Activated T-cell treated with anti-CD3 and anti-CD28 coated beads, Interleukin-2, amount 50 U/mL, for 4 hours (primary cell): ENCODE data around the gene CIT. TPM values are rescaled to one million over a fixed set of nuclear protein-coding genes. Genes with fewer than 3 reads are reported as not detected.
"Not testable (repeated sequence)": the region's sequence is repeated elsewhere in the genome, so short reads cannot be mapped to it uniquely, and the experiment has no call there.

ENCODE experiments used
- ATAC-seq, 2 donors: fragments of 200-7000 bp; cut with Tn5 transposase; one replicate each; pipeline ENCODE4 v1.10.0; 2021
- DNase-seq: peaks from one replicate; pipeline ENCODE4 v3.0.0-alpha.2; 2020
- H3K27me3 Mint-ChIP-seq: one replicate; pipeline ENCODE4 v1.8.0; 2021; ENCODE audit warnings: low read depth, mixed read lengths
- H3K36me3 Mint-ChIP-seq: one replicate; pipeline ENCODE4 v1.8.0; 2022; ENCODE audit warnings: mixed read lengths; ENCODE audit not compliant: insufficient read depth
- H3K4me1 Mint-ChIP-seq: one replicate; pipeline ENCODE4 v1.8.0; 2021; ENCODE audit warnings: low read depth, mixed read lengths
- H3K4me3 Mint-ChIP-seq: one replicate; pipeline ENCODE4 v1.8.0; 2021; ENCODE audit warnings: mild to moderate bottlenecking, moderate library complexity, mixed read lengths
- H3K9me3 Mint-ChIP-seq: one replicate; pipeline ENCODE4 v1.8.0; 2021; ENCODE audit warnings: mixed read lengths
- total RNA-seq, 3 donors: library from RNA; stranded (reverse); gene quantifications; one replicate each; pipeline ENCODE4 v1.2.1, GENCODE V29; 2021

CIT gene
- 1 to 10 TPM; 5.2 to 8.9 (median 5.3) TPM for total RNA-seq

DNA sequence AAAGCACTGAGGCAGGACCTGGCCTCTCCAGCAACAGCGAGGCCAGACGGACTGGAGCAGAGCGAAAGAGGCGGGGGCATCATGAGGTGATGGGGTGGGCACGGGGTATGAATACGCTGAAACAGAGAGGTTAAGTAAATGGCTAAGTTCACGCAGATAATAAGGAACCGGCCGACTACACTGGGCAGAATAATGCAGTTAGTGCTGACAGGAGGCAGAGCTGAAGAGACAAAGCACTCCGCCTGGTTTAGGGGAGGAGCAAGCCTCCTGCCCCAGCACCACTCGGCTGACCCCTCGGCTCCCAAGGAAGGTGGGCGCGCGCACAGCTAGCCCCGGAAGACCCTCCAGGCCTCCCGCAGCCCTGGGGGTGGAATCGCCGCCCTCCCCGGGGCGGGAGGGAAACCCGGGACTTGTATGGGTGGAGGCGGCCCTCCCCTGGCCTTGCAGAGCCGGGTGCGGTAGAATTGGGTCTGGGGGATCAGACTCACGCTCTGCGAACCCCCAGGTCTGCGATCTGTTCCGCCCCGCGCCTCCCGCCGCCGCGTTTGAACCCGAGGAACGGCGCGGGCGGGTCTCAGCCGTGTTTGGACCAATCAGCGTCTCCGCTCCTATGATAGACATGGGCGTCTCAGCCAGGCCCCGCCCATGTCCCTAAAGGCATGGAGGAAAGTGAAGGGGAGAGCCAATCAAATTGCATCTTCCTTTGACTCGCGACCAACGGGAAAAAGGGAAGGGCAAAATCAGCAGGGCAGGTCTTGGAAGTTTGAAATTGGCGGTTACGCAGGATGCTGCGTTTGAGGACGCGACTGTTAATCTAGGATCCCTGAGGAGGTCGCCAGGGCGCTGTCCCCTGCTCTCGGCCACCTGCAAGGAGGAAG is at the start of gene CIT:
Gene CIT (minus strand): TSS at position 560 of the 878 bp plus-strand sequence. CDS start 1,152 bp downstream, outside the sequence.
- H3K9me3 Mint-ChIP-seq: no peaks in the 10 kb centered on the region
- ATAC-seq: peak; percentile 100
- H3K4me3 Mint-ChIP-seq: peak within 1 kb of the TSS; percentile 87
- no peaks in the 10 kb centered on the region for H3K36me3 Mint-ChIP-seq
- peaks cover 2% of the 10 kb centered on the region for H3K27me3 Mint-ChIP-seq
- peaks cover 15% of the 10 kb centered on the region for H3K4me1 Mint-ChIP-seq
- DNase-seq: peak; percentile 80

DNA sequence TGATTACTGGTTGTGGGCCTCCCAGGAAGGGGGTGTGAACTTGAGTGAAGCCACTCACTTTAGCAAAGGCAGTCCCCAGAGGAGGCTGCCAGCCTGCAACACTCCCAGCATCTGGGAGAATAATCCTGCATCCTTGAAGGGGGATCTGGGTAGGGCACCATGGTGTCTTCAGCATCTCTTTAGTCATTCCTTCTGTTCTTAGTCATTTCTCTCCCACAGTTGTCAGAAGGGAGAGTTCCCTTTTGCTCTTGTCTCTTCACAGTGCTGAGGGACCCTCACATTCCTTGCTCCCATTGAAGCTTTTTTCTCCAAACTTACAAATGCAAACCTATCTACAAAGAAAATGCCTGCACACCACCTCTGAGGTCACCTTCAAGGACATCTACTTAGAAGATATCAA is 48.1 kb upstream of the CIT start:
- H3K27me3 Mint-ChIP-seq: peaks cover 5% of the 10 kb centered on the region
- H3K36me3 Mint-ChIP-seq: no peaks in the 10 kb centered on the region
- no peak for ATAC-seq
- H3K4me3 Mint-ChIP-seq: no peak overlapping the region
- H3K9me3 Mint-ChIP-seq: no peaks in the 10 kb centered on the region
- DNase-seq: no peak
- no peaks in the 10 kb centered on the region for H3K4me1 Mint-ChIP-seq

DNA sequence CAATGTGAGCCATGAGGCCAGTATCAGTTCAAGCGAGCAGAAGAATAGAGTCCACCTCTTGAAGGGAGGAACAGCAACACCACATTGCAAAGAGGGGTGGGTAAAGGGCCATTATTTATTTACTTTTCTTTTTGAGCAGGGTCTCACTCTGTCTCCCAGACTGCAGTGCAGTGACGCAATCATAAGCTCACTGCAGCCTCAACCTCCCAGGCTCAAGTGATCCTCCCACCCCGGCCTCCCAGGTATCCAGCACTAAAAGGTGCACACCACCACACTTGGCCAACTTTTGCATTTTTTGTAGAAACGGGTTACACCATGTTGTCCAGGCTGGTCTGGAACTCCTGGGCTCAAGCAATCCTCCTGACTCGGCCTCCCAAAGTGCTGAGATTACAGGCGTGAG is 42.9 kb upstream of the CIT start:
- no peaks in the 10 kb centered on the region for H3K36me3 Mint-ChIP-seq
- H3K27me3 Mint-ChIP-seq: peaks cover 12% of the 10 kb centered on the region
- H3K4me3 Mint-ChIP-seq: no peak overlapping the region
- ATAC-seq (no peak), DNase-seq (no peak)
- H3K4me1 Mint-ChIP-seq: no peaks in the 10 kb centered on the region
- no peaks in the 10 kb centered on the region for H3K9me3 Mint-ChIP-seq

DNA sequence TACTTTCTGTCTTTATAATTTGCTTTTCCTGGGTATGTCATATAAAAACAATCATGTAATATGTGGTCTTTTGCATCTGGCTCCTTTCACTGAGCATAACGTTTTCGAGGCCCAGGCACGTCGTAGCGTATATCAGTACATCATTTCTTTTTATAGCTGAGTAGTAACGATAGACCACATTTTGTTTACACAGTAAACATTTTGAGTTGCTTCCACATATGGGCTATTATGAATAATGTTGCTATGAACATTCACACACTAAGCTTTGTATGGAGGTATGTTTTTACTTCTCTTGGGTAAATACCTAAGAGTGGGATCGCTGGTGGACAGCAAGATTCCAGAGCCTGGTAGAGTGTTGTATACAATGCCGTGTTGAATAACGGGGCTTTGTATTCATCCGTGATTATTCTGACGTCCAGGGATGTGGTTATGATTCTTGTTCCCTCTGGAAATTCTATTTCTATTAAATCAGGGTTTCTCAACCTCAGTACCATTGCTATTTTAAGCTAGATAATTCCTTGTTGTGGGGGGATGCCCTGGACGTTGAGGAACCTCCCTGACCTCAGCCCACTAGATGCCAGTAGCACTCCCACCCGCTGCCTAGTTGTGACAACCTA is 38.9 kb upstream of the CIT start:
- no peaks in the 10 kb centered on the region for H3K9me3 Mint-ChIP-seq
- H3K4me3 Mint-ChIP-seq: no peak overlapping the region
- no peaks in the 10 kb centered on the region for H3K4me1 Mint-ChIP-seq
- no peak for DNase-seq
- no peak for ATAC-seq
- no peaks in the 10 kb centered on the region for H3K36me3 Mint-ChIP-seq
- peaks cover 9% of the 10 kb centered on the region for H3K27me3 Mint-ChIP-seq

DNA sequence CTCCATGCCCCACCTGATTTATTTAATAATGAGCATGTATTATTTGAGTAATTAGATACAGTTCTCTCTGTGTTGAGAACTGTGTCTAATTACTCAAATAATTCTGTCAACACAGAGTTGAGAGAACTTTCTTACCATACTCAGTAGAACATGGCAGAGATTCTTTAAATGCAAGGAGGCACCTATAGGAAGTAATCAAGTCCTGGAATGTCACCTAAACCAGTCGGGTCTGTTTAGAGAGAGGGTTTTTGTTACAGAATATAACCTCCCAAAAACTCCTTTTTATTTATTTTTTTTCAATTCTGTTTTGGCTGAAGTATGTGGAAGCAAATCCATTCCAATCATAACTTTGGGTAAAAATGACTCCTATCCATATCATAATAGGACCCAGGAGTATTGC is 37.5 kb upstream of the CIT start:
- ATAC-seq (no peak), DNase-seq (no peak)
- no peak overlapping the region for H3K4me3 Mint-ChIP-seq
- no peaks in the 10 kb centered on the region for H3K4me1 Mint-ChIP-seq
- no peaks in the 10 kb centered on the region for H3K9me3 Mint-ChIP-seq
- peaks cover 9% of the 10 kb centered on the region for H3K27me3 Mint-ChIP-seq
- H3K36me3 Mint-ChIP-seq: no peaks in the 10 kb centered on the region

DNA sequence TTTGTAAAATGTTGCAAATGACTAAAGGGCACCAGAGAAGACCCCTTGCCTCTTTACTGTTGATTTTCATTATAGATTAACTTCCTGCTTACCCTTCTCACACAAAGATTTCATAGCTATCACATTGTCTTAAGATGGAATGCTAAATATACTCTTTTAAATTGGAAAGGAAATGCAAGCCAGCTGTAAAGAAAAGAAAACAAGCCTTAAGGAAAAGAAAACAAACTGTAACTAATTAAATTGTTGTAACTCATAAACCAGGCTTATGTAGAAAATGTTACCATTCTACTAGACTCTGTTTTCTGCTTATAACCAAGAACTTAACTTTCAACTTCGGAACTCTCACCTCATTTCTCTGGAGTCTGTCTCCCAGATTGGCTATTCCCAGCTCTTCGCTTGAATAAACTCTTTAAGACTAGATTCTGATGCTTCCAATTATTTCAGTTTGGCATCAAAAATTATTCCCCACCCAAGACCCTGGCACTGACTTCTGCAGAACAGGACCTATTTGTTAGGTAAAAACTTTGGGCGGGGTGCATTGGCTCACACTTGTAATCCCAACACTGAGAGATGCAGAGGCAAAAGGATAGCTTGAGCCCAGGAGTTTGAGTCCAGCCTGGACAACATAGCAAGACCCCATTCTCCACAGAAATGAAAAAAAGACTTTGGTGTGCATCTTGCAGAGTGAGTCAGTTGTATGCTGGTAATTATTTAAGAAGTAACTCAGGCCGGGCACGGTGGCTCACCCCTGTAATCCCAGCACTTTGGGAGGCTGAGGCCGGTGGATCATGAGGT is 36.6 kb upstream of the CIT start:
- H3K4me1 Mint-ChIP-seq: no peaks in the 10 kb centered on the region
- peaks cover 9% of the 10 kb centered on the region for H3K27me3 Mint-ChIP-seq
- DNase-seq (no peak), ATAC-seq (no peak)
- H3K36me3 Mint-ChIP-seq: no peaks in the 10 kb centered on the region
- H3K9me3 Mint-ChIP-seq: no peaks in the 10 kb centered on the region
- H3K4me3 Mint-ChIP-seq: no peak overlapping the region

DNA sequence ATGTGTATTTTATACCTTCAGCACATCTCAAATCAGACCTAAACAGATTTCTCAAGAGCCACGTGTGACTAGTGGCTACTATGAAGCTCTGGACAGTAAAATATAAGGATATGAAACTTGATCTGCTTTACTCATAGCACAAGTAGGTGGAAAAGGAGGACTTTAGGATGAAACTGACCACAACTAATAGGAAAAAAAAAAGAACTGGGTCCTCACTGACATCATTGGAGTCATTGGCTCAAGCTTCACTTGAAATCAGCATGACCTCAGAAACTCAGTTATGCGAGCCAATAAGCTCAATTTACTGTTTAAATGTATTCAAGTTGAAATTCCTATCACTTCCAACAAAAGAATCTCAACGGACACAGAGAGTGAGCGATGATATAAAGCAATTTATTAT is 34.1 kb upstream of the CIT start:
- H3K4me3 Mint-ChIP-seq: no peak overlapping the region
- no peak for DNase-seq
- H3K36me3 Mint-ChIP-seq: no peaks in the 10 kb centered on the region

GRCh38 chr12:119910586-119910985 is 33.5 kb upstream of the CIT start:
- no peaks in the 10 kb centered on the region for H3K9me3 Mint-ChIP-seq
- ATAC-seq: no peak

More for the DNA sequence above, 34.1 kb upstream of the CIT start:
- peaks cover 5% of the 10 kb centered on the region for H3K27me3 Mint-ChIP-seq
- no peaks in the 10 kb centered on the region for H3K4me1 Mint-ChIP-seq
- ATAC-seq: no peak
- H3K9me3 Mint-ChIP-seq: no peaks in the 10 kb centered on the region

DNA sequence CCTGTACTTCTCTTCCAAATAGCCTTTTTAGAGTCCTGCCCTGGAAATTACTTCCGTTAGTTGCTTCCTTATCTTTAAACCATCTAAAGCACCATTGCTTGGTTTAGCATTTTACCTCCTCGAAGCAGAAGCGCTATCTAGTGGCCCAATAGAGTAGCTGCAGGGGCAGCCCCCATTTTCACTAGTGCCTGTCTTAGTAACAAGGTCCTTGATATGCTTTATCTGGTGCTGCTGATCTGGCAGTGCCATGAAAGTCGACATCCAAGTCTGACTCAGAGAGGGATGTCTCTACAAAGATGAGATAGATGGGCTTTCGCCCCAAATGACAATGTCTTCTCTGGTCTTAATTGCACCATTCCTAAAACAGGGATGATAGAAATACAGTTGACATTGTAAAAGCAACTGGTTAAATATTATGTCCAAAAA is 25.0 kb upstream of the CIT start:
- ATAC-seq (peak; percentile 95 to 98), DNase-seq (peak; percentile 65)
- H3K9me3 Mint-ChIP-seq: no peaks in the 10 kb centered on the region
- H3K36me3 Mint-ChIP-seq: no peaks in the 10 kb centered on the region
- H3K4me3 Mint-ChIP-seq: no peak overlapping the region
- H3K4me1 Mint-ChIP-seq: peaks cover 4% of the 10 kb centered on the region
- H3K27me3 Mint-ChIP-seq: no peaks in the 10 kb centered on the region

More at GRCh38 chr12:119910586-119910985, 33.5 kb upstream of the CIT start:
- no peak for DNase-seq
- Mint-ChIP-seq H3K4me3 (no peak overlapping the region), H3K36me3 (no peaks in the 10 kb centered on the region), H3K27me3 (peaks cover 2% of the 10 kb centered on the region), H3K4me1 (no peaks in the 10 kb centered on the region)

- H3K36me3 Mint-ChIP-seq: no peaks in the 10 kb centered on the region
- DNase-seq (no peak), ATAC-seq (no peak)
- no peak overlapping the region for H3K4me3 Mint-ChIP-seq
- H3K4me1 Mint-ChIP-seq: peaks cover 4% of the 10 kb centered on the region
- peaks cover 3% of the 10 kb centered on the region for H3K27me3 Mint-ChIP-seq
- H3K9me3 Mint-ChIP-seq: no peaks in the 10 kb centered on the region
Measured at GRCh38 chr12:119901670-119902069, 24.6 kb upstream of the CIT start.

DNA sequence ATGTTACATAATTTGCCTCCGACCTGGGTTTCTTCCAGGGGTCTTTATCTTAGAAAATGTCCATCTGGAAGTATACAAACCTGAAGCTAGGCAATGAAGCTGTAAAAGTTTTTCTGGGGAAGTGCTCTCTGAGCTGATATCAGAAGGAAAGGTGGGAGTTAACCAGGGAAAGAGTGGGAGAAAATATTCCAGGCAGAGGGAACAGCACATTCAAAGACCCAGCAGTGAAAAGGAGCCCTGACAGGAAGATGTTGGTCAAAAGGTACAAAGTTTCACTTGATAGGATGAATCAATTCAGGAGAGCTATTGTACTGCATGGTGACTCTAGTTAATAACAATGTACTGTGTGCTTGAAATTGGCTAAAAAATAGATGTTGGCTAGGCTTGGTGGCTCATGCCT is 17.8 kb upstream of the CIT start:
- Mint-ChIP-seq H3K27me3 (peaks cover 21% of the 10 kb centered on the region), H3K9me3 (no peaks in the 10 kb centered on the region), H3K4me3 (no peak overlapping the region), H3K4me1 (no peaks in the 10 kb centered on the region), H3K36me3 (no peaks in the 10 kb centered on the region)
- DNase-seq (no peak), ATAC-seq (no peak)

- H3K9me3 Mint-ChIP-seq, H3K4me3 Mint-ChIP-seq, ATAC-seq, H3K4me1 Mint-ChIP-seq, H3K36me3 Mint-ChIP-seq, DNase-seq: not testable (repeated sequence)
- peaks cover 21% of the 10 kb centered on the region for H3K27me3 Mint-ChIP-seq
Measured at GRCh38 chr12:119892611-119893010, 15.5 kb upstream of the CIT start.

DNA sequence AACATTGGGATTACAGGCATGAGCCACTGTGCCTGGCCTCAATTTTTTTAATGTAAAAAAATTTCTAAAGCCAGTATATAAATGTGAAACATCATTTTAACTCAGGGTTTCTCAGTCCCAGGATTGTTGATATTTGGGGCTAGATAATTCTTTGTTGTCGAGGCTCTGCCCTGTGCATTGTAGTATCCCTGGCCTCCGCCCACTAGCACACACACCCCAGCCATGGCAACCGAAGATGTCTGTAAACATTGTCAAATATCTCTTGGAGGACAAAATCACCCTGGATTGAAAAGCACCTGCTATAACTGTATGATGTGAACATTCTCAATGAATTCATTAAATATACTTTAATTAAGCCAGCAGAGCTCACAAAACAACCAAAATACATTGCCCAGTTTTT is 8.4 kb upstream of the CIT start:
- no peaks in the 10 kb centered on the region for H3K36me3 Mint-ChIP-seq
- no peaks in the 10 kb centered on the region for H3K4me1 Mint-ChIP-seq
- peaks cover 23% of the 10 kb centered on the region for H3K27me3 Mint-ChIP-seq
- ATAC-seq (no peak), DNase-seq (no peak)
- no peaks in the 10 kb centered on the region for H3K9me3 Mint-ChIP-seq
- H3K4me3 Mint-ChIP-seq: no peak overlapping the region

GRCh38 chr12:119883791-119884190 is 6.7 kb upstream of the CIT start:
- H3K4me1 Mint-ChIP-seq, H3K4me3 Mint-ChIP-seq: not testable (repeated sequence)

More at GRCh38 chr12:119883791-119884190, 6.7 kb upstream of the CIT start:
- H3K36me3 Mint-ChIP-seq, DNase-seq, ATAC-seq, H3K9me3 Mint-ChIP-seq: not testable (repeated sequence)
- peaks cover 25% of the 10 kb centered on the region for H3K27me3 Mint-ChIP-seq
